ENCODE results near the gene TTLL5.

Gene TTLL5

DNA sequence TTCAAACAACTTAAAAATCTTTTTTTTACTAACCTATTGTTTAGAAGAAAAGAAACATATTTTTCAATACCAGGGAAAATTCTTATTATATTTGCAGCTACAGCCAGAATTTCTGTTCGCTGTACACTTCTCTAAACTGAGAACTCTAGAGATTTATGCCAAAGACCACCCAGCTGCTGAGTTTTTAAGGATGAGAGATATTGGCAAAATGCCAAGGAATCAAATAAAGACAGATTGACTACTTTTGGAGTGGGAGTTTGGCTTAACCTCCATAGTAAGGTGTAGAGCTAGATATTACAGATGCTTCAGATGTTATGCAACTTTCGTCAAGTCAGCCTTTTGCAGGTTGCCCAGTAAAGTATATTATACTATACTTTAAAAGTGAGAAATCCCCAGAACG lies 71.8 kb downstream of the TTLL5 start:
- DNase-seq (ENCODE audit: low spot score): no peak

GRCh38 chr14:75734854-75735253 lies 73.8 kb downstream of the TTLL5 start:
- no peak for DNase-seq (ENCODE audit: low spot score)

DNA sequence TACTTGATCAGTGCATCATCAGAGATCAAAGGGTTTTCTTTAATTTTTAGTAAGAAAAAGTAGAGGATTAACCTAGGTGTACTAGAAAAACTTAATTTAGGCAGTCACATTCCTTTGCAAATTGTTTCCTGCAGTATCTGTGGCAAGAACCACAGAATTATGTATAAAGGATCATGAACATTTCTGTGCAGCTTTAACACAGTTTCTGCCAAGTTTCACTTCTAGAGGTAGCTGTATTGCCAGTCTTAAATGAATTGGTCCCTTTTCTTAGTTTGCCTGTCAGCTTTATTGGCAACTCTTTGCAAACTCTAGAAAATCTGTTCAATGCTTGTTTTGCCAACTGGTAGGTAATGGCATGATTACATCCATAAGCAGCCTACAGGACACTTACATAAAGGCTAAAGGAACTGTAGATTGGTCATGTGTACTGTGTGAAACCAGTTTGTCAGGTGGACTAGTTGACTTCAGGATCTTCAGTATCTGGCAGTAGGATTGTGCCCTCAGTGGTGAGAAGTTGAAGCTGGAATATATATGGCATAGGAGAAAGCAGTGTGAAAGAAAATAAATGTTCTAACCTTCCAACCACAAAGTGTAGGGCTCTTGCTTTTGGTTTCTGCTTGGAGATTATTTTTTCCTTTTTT lies 75.9 kb downstream of the TTLL5 start:
- no peak for DNase-seq (ENCODE audit: low spot score)

- no peak for DNase-seq (ENCODE audit: low spot score)
These were observed 77.1 kb downstream of the TTLL5 start for GRCh38 chr14:75738192-75738591.

DNA sequence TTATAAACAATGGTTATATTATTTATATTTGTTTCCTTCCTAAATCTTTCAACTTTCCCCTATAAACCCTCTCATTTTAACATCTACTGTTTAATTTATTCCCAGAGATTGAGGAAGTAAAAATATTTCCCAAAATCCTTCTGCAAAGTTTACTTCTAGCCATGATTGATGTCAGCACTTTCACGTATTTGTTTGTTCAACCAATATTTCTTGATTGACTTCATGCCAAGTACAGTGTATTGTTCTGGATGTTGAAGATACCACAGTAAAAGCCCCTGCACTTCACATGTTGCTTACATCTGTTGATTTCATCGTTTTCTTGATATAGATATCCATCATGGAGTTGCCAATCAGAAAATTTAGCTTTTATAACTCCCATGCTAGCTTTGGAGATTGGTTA lies 81.8 kb downstream of the TTLL5 start:
- no peak for DNase-seq (ENCODE audit: low spot score)

DNA sequence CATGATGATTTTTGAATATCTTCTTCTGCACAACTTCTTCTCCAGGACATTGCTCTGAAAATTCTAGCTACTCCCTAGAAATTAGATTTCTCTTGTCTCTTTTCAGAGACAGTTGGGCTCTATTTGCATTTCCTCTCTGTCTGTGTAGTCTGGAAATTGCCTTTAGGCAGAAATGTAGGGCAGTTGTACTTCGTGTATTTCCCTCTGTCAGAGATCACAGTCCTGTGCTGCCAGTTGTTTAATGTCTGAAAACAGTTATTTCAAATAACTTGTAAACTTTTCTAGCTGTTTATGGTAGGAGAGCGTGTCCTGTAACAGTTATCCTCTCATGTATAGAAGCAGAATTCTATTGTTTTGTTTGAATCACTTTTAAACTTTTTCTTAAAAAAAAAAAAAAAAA lies 86.9 kb downstream of the TTLL5 start:
- no peak for DNase-seq (ENCODE audit: low spot score)

DNA sequence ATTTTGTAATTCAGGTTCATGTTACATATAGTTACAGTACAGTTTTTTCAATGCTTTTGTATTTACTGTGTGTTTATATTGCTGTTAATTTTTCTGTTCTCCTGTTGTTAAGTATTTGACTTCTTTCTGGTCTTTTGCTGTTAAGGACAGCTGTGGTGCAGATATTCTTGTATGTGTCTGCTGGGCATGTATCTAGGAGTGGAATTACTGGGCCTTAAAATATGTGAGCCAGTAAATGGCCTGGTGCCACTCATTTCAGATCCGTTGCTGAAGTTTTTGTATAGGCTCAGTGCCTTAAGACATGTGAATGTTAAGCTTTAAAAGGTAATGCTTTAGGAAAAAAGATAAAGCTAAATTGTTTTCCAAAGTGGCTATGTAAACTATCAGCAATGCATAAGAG lies 87.3 kb downstream of the TTLL5 start:
- DNase-seq (ENCODE audit: low spot score): no peak

- DNase-seq (ENCODE audit: low spot score): no peak
These were observed 90.2 kb downstream of the TTLL5 start for GRCh38 chr14:75751296-75751695.

- no peak for DNase-seq (ENCODE audit: low spot score)
These were observed 91.0 kb downstream of the TTLL5 start for GRCh38 chr14:75752086-75752485.

GRCh38 chr14:75752907-75753594 lies 92.0 kb downstream of the TTLL5 start:
- no peak for DNase-seq (ENCODE audit: low spot score)

- DNase-seq (ENCODE audit: low spot score): no peak
These were observed 92.7 kb downstream of the TTLL5 start for GRCh38 chr14:75753696-75754095.

GRCh38 chr14:75757644-75758402 lies 96.8 kb downstream of the TTLL5 start:
- no peak for DNase-seq (ENCODE audit: low spot score)

- DNase-seq (ENCODE audit: low spot score): no peak
These were observed 103.0 kb downstream of the TTLL5 start for GRCh38 chr14:75764020-75764419.

GRCh38 chr14:75769047-75769685 lies 108.1 kb downstream of the TTLL5 start:
- no peak for DNase-seq (ENCODE audit: low spot score)

- DNase-seq (ENCODE audit: low spot score): no peak
These were observed 109.6 kb downstream of the TTLL5 start for GRCh38 chr14:75770635-75771034.

GRCh38 chr14:75771595-75771994 lies 110.5 kb downstream of the TTLL5 start:
- DNase-seq (ENCODE audit: low spot score): no peak

GRCh38 chr14:75773046-75773445 lies 112.0 kb downstream of the TTLL5 start:
- DNase-seq (ENCODE audit: low spot score): no peak

DNA sequence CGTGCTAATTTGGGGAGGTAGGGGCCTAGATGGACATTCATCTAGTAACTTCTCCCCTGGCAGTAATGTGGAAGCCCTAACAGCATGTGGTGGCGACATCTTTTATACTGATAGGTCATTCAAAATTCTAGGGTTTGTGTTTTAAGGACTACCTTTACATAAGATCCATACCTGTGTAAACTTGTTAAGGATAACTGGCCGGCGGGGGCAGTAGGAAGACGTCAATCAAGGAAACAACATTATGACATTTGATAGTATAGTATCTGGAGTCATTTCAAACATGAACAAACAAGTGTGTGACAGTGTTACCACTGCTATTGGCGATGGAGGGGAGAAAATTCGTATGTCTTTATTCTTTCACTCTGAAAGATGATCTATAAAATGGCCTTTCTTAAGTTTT lies 120.0 kb downstream of the TTLL5 start:
- no peak for DNase-seq (ENCODE audit: low spot score)

GRCh38 chr14:75783184-75783583 lies 122.1 kb downstream of the TTLL5 start:
- no peak for DNase-seq (ENCODE audit: low spot score)

- no peak for DNase-seq (ENCODE audit: low spot score)
These were observed 122.7 kb downstream of the TTLL5 start for GRCh38 chr14:75783602-75784313.

GRCh38 chr14:75784314-75784686 lies 123.3 kb downstream of the TTLL5 start:
- no peak for DNase-seq (ENCODE audit: low spot score)

DNA sequence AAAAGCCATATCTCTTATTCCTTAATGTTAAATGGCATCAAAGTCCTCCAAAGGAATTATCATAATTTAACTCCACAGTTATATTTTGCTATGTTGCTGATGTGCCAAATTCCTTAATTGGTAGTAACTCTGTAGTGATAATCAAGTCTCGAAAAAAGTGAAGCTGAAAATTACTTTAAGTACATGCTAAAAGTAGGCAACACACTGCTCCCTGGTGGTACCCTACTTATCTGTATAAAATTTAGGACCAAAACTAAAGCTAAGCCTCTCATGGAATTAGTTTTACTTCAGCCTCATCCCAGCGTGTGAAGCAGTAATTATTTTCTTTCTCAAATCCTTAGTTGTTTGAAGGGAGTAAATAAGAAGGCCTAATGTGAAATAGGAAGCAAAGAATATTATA lies 132.8 kb downstream of the TTLL5 start:
- no peak for DNase-seq (ENCODE audit: low spot score)
